Mucosa of rectum (tissue), 2 donors: ENCODE results near the gene COLEC12.
A peak's percentile ranks its signal among the peaks of the same experiment; 100 is the strongest.

Experiments
- H3K27ac ChIP-seq, 2 donors: one replicate each; pipeline ENCODE4 v1.7.0; 2013; ENCODE audit warnings: inconsistent platforms in 2 of 2, low read depth in 2 of 2, low read length in 2 of 2
- H3K27me3 ChIP-seq, 2 donors: one replicate each; pipeline ENCODE4 v1.7.0; 2013; ENCODE audit warnings: low read length in 2 of 2; ENCODE audit not compliant: control insufficient read depth in 2 of 2, insufficient read depth in 2 of 2
- H3K36me3 ChIP-seq, 2 donors: one replicate each; pipeline ENCODE4 v1.7.0; 2013; ENCODE audit warnings: low read length in 2 of 2; ENCODE audit not compliant: control insufficient read depth in 2 of 2, insufficient read depth in 2 of 2
- H3K4me1 ChIP-seq, 2 donors: one replicate each; pipeline ENCODE4 v1.7.0; 2013; ENCODE audit warnings: low read length in 2 of 2, mild to moderate bottlenecking in 1 of 2; ENCODE audit not compliant: control insufficient read depth in 2 of 2, insufficient read depth in 2 of 2
- H3K4me3 ChIP-seq, 2 donors: one replicate each; pipeline ENCODE4 v1.7.0; 2013; ENCODE audit warnings: low read length in 2 of 2
- H3K9ac ChIP-seq, 2 donors: one replicate each; pipeline ENCODE4 v1.7.0; 2013; ENCODE audit warnings: low read length in 2 of 2, low read depth in 1 of 2, mild to moderate bottlenecking in 1 of 2
- H3K9me3 ChIP-seq, 2 donors: one replicate each; pipeline ENCODE4 v1.7.0; 2013; ENCODE audit warnings: low read length in 2 of 2; ENCODE audit not compliant: control insufficient read depth in 2 of 2
- donor health status: healthy.
- donor health status: Normal muscosa, but diverticular disease.

The COLEC12 gene

DNA sequence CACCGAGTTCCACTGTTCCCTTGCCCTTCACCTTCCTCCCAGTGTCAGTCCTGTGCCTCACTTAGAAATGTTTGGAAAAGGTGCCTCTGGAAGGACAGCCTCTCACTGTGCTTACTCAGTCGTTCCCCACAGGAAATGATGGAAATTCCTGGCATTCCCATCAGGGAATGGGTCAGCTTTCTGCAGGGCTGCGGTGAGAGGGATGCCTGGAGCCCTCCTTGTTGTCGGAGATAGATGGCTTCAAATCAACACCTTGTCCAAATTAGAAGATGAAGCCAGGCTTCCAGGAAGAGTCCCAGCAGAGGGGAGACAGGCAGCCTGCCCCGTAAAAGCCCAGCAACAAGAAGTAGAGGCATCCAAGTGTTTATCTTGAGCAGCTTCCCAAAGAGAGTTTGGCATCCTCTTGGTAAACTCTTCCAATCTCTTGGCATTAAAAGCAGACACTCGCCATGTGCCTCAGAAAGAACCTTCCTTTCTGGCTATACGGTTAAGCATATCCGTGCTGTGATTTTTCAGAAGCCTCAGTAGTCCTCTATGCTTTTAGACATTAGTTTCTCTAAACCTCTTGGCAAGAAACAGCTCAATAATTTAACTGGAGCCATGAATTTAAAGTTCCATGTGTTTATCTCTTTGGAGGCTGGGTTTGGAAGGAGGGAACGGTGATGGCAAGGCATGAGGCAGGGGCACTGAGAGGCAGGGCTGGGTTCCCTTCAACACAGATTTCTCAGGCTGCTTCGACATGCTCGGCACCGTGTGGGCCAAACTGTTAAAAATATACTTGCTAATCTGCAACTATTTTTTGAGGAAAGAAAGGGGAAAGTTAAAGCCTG is 25.1 kb downstream of the COLEC12 start:
- Histone ChIP-seq H3K36me3 (no peaks in the 10 kb centered on the region), H3K4me3 (no peak overlapping the region), H3K9me3 (no peaks in the 10 kb centered on the region), H3K4me1 (no peaks in the 10 kb centered on the region), H3K9ac (no peak overlapping the region), H3K27ac (peak overlapping the region; percentile 17 to 22), H3K27me3 (no peaks in the 10 kb centered on the region)

GRCh38 chr18:474416-474815 is 26.1 kb downstream of the COLEC12 start:
- no peak overlapping the region for H3K9ac ChIP-seq
- H3K27me3 ChIP-seq = no peaks in the 10 kb centered on the region
- H3K4me3 ChIP-seq = no peak overlapping the region
- no peaks in the 10 kb centered on the region for H3K9me3 ChIP-seq
- H3K4me1 ChIP-seq = no peaks in the 10 kb centered on the region
- H3K36me3 ChIP-seq = no peaks in the 10 kb centered on the region
- H3K27ac ChIP-seq = no peak overlapping the region

DNA sequence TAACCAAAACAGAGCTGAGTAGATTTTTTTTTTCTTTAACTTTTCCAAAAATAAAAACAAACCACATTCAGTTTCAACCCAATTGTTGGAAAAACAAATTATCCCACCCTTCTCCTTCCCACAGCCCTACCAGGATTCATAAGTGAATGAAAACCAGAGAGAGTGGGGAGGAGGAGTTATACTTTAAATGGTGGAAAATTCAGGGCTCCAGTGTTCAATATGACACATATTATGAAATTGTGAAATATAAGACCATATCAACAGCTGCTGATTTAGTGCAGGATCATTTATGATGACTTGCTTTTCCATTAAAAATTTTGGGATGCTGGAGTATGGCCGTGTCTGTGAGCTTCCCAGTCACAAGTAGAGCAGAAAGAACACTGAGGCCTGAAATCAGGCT is 26.7 kb downstream of the COLEC12 start:
- Histone ChIP-seq H3K4me1 (peaks cover 0 to 3% of the 10 kb centered on the region in 2 donors), H3K27ac (no peak overlapping the region), H3K36me3 (no peaks in the 10 kb centered on the region), H3K9me3 (no peaks in the 10 kb centered on the region), H3K27me3 (no peaks in the 10 kb centered on the region), H3K9ac (no peak overlapping the region), H3K4me3 (no peak overlapping the region)

- no peaks in the 10 kb centered on the region for H3K9me3 ChIP-seq
- no peak overlapping the region for H3K27ac ChIP-seq
- peaks cover 0 to 3% of the 10 kb centered on the region in 2 donors for H3K4me1 ChIP-seq
- no peaks in the 10 kb centered on the region for H3K27me3 ChIP-seq
- H3K9ac ChIP-seq = no peak overlapping the region
- no peak overlapping the region for H3K4me3 ChIP-seq
- H3K36me3 ChIP-seq = no peaks in the 10 kb centered on the region
These were observed 28.8 kb downstream of the COLEC12 start for GRCh38 chr18:471716-472115.

DNA sequence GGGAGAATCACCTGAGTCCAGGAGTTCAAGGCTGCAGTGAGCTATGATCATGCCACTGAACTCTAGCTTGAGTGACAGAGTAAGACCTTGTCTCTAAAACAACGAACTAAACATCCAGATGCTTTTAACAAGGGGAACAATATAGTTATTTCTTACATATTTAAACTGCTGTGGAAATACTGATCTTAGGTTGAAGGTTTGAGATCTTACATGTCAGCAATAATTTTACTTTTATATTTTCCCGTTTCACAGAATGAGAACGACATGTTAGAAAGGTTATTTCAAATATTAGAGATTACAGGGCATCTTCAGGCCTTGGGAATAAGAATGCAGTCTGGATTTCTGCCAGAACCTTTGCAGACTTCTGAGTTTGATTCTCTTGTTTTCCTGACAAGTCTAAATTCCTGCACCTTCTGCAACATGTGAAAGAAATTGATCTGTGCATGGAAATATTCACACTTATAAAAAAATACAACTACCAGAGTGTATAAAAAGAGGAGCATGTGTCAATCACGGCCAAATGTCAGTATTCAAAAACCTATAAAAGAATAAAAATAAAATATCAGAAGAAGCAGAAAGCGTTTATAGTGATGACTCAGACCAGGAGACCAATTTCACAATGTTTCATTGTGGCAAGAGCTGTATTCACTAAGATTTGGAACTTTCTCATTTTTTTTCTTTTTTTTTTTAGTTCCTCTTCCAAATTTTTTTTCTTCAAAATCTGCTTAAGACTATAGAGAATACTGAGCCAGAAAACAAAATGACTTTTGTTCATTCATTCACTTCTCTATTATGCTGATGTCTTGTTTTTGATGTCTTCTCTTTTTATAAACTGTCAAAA is 29.6 kb downstream of the COLEC12 start:
- peaks cover 0 to 3% of the 10 kb centered on the region in 2 donors for H3K4me1 ChIP-seq
- H3K9ac ChIP-seq = no peak overlapping the region
- H3K27me3 ChIP-seq = no peaks in the 10 kb centered on the region
- no peak overlapping the region for H3K27ac ChIP-seq
- no peaks in the 10 kb centered on the region for H3K9me3 ChIP-seq
- H3K36me3 ChIP-seq = no peaks in the 10 kb centered on the region
- no peak overlapping the region for H3K4me3 ChIP-seq

- H3K27me3 ChIP-seq = no peaks in the 10 kb centered on the region
- H3K4me1 ChIP-seq = peaks cover 0 to 3% of the 10 kb centered on the region in 2 donors
- no peak overlapping the region for H3K4me3 ChIP-seq
- H3K9me3 ChIP-seq = no peaks in the 10 kb centered on the region
- H3K36me3 ChIP-seq = no peaks in the 10 kb centered on the region
- H3K27ac ChIP-seq = no peak overlapping the region
- H3K9ac ChIP-seq = no peak overlapping the region
These were observed 31.3 kb downstream of the COLEC12 start for GRCh38 chr18:468955-469790.

GRCh38 chr18:463827-464541 is 36.5 kb downstream of the COLEC12 start:
- no peak overlapping the region for H3K27ac ChIP-seq
- H3K36me3 ChIP-seq = no peaks in the 10 kb centered on the region
- no peak overlapping the region for H3K4me3 ChIP-seq
- H3K4me1 ChIP-seq = peaks cover 0 to under 1% of the 10 kb centered on the region in 2 donors
- no peaks in the 10 kb centered on the region for H3K9me3 ChIP-seq
- no peaks in the 10 kb centered on the region for H3K27me3 ChIP-seq
- H3K9ac ChIP-seq = no peak overlapping the region

- no peaks in the 10 kb centered on the region for H3K27me3 ChIP-seq
- H3K4me3 ChIP-seq = no peak overlapping the region
- H3K27ac ChIP-seq = no peak overlapping the region
- H3K9ac ChIP-seq = no peak overlapping the region
- H3K36me3 ChIP-seq = no peaks in the 10 kb centered on the region
- H3K4me1 ChIP-seq = no peaks in the 10 kb centered on the region
- no peaks in the 10 kb centered on the region for H3K9me3 ChIP-seq
These were observed 37.1 kb downstream of the COLEC12 start for GRCh38 chr18:463403-463802.

DNA sequence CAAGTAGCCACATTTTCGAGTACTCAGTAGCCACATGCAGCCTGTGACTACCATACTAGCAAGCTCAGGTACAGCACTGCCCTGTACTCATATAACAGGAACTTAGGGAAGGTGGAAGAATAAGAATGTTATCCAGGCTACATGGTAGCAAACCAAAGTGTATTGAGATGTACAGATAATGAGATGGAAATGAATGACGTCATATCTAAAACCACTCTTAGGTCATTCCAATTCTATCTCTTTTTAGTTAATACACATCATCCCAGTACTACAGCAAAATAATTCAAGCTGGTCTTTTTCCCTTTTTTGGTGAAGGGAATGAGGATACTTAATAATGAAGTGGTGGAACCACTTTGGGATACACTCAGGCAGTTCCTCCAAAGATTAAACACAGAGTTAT is 38.7 kb downstream of the COLEC12 start:
- Histone ChIP-seq H3K9ac (no peak overlapping the region), H3K36me3 (no peaks in the 10 kb centered on the region), H3K27me3 (no peaks in the 10 kb centered on the region), H3K4me3 (no peak overlapping the region), H3K9me3 (no peaks in the 10 kb centered on the region), H3K27ac (no peak overlapping the region), H3K4me1 (no peaks in the 10 kb centered on the region)
